Skeletal muscle satellite cell (primary cell): ENCODE measurements around the gene HEYL.

Experiments used
- H3K27me3 ChIP-seq: 2 replicates; pipeline ENCODE4 v1.7.0; 2013; ENCODE audit warnings: low read length; ENCODE audit not compliant: control insufficient read depth, insufficient read depth
- H3K36me3 ChIP-seq: 2 replicates; pipeline ENCODE4 v1.7.0; 2013; ENCODE audit warnings: mild to moderate bottlenecking, control low read depth, low read length; ENCODE audit not compliant: insufficient read depth
- H3K4me1 ChIP-seq: 2 replicates; pipeline ENCODE4 v1.7.0; 2013; ENCODE audit warnings: low read length; ENCODE audit not compliant: control insufficient read depth, insufficient read depth
- H3K4me2 ChIP-seq: 2 replicates; pipeline ENCODE4 v1.7.0; 2013; ENCODE audit warnings: mild to moderate bottlenecking, low read length
- H3K4me3 ChIP-seq: 2 replicates; pipeline ENCODE4 v1.7.0; 2013; ENCODE audit warnings: low read length
- H3K9ac ChIP-seq: 2 replicates; pipeline ENCODE4 v1.7.0; 2013; ENCODE audit warnings: mild to moderate bottlenecking, low read depth, low read length, moderate library complexity
- H3K9me3 ChIP-seq: replicated peaks from 2 replicates; pipeline ENCODE4 v1.7.0; 2013; ENCODE audit warnings: mild to moderate bottlenecking, control low read depth, low read length

The HEYL gene

GRCh38 chr1:39678889-39679288 is 39.4 kb upstream of the HEYL start:
- Histone ChIP-seq H3K36me3 (no peaks in the 10 kb centered on the region), H3K4me1 (peaks cover 16% of the 10 kb centered on the region), H3K4me2 (no peak overlapping the region), H3K27me3 (peaks cover 41% of the 10 kb centered on the region), H3K4me3 (no peak overlapping the region), H3K9ac (no peak overlapping the region), H3K9me3 (no peaks in the 10 kb centered on the region)

- Histone ChIP-seq H3K4me3 (no peak overlapping the region), H3K36me3 (no peaks in the 10 kb centered on the region), H3K9me3 (no peaks in the 10 kb centered on the region), H3K4me1 (peaks cover 16% of the 10 kb centered on the region), H3K27me3 (peaks cover 42% of the 10 kb centered on the region), H3K4me2 (no peak overlapping the region), H3K9ac (no peak overlapping the region)
These were observed 38.2 kb upstream of the HEYL start for GRCh38 chr1:39677645-39678044.

DNA sequence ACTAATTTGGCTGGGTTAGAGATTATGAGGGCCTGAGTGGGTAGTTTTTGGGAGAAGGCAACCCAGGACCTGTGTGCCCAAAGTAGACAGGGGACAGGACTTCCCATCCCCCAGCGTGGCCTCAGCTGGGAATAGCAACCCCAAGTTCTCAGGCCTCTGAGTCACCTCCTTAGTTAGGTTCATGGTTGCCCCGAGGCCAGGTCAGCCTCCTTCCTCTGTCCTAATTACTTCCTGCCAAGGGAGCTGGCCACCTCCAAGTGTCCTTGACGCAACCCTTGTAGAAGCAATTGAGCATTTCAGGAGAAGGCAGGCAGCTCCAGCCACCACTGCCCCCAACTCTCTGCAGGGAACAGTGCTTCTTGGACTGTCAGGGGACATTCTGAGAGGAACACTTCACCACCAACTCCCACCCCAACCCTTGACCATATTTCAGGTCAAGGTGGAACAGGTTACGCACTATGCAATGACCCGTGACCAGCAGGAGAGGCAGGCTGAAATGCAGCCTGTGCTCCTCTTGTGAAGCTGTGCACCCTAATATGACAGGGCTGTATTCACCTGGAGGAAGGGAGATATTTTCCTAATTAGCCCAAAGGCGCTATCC is 37.6 kb upstream of the HEYL start:
- H3K4me2 ChIP-seq: no peak overlapping the region
- H3K4me3 ChIP-seq: no peak overlapping the region
- H3K36me3 ChIP-seq: no peaks in the 10 kb centered on the region
- H3K9ac ChIP-seq: no peak overlapping the region
- H3K4me1 ChIP-seq: peaks cover 22% of the 10 kb centered on the region
- H3K27me3 ChIP-seq: peaks cover 40% of the 10 kb centered on the region
- H3K9me3 ChIP-seq: no peaks in the 10 kb centered on the region

- no peak overlapping the region for H3K4me3 ChIP-seq
- H3K4me1 ChIP-seq: peaks cover 20% of the 10 kb centered on the region
- no peaks in the 10 kb centered on the region for H3K36me3 ChIP-seq
- no peak overlapping the region for H3K9ac ChIP-seq
- H3K4me2 ChIP-seq: no peak overlapping the region
- H3K9me3 ChIP-seq: no peaks in the 10 kb centered on the region
- peaks cover 40% of the 10 kb centered on the region for H3K27me3 ChIP-seq
These were observed 35.8 kb upstream of the HEYL start for GRCh38 chr1:39675220-39675619.

GRCh38 chr1:39673215-39673614 is 33.8 kb upstream of the HEYL start:
- Histone ChIP-seq H3K9me3 (no peaks in the 10 kb centered on the region), H3K4me2 (no peak overlapping the region), H3K36me3 (no peaks in the 10 kb centered on the region), H3K4me1 (peaks cover 14% of the 10 kb centered on the region), H3K9ac (no peak overlapping the region), H3K27me3 (peaks cover 57% of the 10 kb centered on the region), H3K4me3 (no peak overlapping the region)

DNA sequence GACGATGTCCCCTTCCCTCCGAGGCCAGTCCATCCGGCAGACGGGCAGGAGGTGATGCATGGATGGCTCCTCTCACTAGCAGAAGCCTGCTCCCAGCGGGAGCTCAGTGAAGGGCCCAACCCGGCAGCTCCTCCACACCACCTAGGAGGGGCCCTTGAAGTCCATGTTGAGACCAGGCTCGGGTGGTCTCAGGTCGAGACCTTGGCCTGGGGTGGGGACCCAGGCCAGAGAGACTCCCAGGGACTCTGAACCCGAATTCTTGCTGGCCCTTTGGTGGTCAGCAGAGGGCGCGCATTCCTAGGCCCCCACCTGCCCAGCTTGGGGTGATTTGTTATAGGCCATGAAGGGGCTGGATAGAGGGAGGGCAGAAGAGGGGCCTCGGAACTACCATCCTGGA is 33.1 kb upstream of the HEYL start:
- Histone ChIP-seq H3K9ac (no peak overlapping the region), H3K27me3 (peaks cover 60% of the 10 kb centered on the region), H3K36me3 (no peaks in the 10 kb centered on the region), H3K9me3 (no peaks in the 10 kb centered on the region), H3K4me3 (peak overlapping the region; percentile 69), H3K4me2 (peak overlapping the region; percentile 91), H3K4me1 (peaks cover 14% of the 10 kb centered on the region)

DNA sequence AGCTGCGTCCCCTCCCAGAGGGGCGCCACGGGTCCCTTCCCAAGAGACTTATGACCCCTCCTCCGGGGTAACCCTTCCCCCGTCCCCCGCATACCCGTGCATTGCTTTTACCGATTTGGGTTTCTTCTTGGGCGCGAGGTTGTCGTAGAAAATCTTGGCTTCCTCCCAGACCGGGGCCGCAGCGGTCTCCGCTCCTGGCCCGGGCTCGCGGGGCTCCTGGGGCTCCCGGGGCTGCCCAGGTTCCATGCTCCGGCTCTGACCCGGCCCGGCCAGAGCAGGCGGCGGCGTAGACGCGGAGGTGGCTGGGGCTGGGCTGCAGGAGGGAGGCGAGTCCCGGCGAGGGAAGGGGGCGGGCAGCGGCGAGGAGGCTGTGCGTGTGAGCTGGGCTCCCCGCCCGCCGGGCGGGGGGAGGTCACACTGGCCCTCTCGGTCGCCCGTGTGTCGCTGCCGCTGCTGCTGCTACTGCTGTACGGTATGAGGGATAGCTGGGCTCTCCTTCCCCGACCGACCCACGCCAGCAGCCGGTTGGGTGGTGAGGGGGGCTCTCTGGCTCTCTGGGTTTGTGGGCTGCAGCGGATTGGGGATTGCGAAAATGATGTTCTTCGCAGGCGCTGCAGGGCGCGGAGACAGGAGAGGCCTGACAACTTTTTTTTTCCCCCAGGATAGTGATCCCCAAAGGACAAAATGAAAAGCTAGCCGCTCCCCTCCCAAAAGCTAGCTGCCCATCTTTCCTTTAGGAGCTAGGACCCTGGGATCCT is 32.5 kb upstream of the HEYL start, which contains the start of gene NT5C1A:
Gene NT5C1A, minus strand, starts transcription at position 315 of the 758 bp plus-strand sequence. Its CDS starts 69 bp downstream, at position 246.
- Histone ChIP-seq H3K9me3 (no peaks in the 10 kb centered on the region), H3K4me3 (peak within 1 kb of the TSS; percentile 69), H3K36me3 (no peaks in the 10 kb centered on the region), H3K4me1 (peaks cover 11% of the 10 kb centered on the region), H3K4me2 (peak within 1 kb of the TSS; percentile 91), H3K9ac (peak within 1 kb of the TSS; percentile 34), H3K27me3 (peaks cover 63% of the 10 kb centered on the region)

- Histone ChIP-seq H3K9ac (no peak overlapping the region), H3K36me3 (no peaks in the 10 kb centered on the region), H3K4me2 (peak overlapping the region; percentile 91), H3K4me3 (peak overlapping the region; percentile 69), H3K4me1 (peaks cover 9% of the 10 kb centered on the region), H3K27me3 (peaks cover 68% of the 10 kb centered on the region), H3K9me3 (no peaks in the 10 kb centered on the region)
These were observed 32.0 kb upstream of the HEYL start for GRCh38 chr1:39671433-39671792.

DNA sequence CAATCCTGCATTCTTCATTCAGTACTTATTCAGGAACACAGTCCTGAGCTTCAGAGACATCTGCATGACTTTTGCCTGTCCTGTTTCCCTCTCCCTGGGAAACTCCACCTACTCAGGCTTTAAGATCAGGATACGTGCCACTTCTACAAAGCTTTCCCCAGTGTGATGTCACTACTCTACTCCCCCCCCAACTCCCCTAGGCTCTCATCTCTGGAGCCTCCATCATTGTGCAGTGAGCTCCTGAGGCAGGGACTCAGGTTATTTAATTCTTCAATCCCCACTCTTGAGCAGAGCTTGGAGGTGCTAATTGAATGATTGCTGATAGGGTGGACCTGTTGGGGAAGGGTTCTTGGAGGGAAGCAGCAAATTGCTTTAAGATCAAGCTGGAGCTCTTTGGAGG is 31.2 kb upstream of the HEYL start:
- H3K4me3 ChIP-seq: no peak overlapping the region
- H3K4me2 ChIP-seq: no peak overlapping the region
- H3K9me3 ChIP-seq: no peaks in the 10 kb centered on the region
- peaks cover 72% of the 10 kb centered on the region for H3K27me3 ChIP-seq
- no peaks in the 10 kb centered on the region for H3K36me3 ChIP-seq
- H3K4me1 ChIP-seq: peaks cover 9% of the 10 kb centered on the region
- no peak overlapping the region for H3K9ac ChIP-seq

DNA sequence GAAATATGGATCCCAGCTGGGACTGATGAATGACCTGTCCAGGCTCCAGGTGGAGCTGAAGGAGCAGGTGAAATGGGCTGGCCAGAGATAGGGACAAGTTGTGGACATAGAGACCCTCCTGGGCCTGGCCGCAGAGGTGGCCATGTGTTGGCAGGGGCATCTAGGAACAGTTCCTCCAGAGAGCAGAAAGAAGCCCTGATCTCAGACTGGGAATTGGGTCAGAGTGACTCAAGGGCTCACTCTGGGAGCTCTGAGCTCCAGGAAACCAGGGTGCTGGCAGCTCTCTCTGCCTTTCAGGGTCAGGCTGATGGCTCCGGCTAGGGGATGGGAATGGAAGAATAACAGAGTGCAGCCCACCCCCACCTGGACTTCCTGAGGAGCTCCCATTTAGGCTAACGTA is 29.5 kb upstream of the HEYL start:
- no peaks in the 10 kb centered on the region for H3K9me3 ChIP-seq
- H3K9ac ChIP-seq: no peak overlapping the region
- no peak overlapping the region for H3K4me2 ChIP-seq
- H3K27me3 ChIP-seq: peaks cover 75% of the 10 kb centered on the region
- H3K4me1 ChIP-seq: peaks cover 9% of the 10 kb centered on the region
- H3K4me3 ChIP-seq: no peak overlapping the region
- H3K36me3 ChIP-seq: no peaks in the 10 kb centered on the region

- Histone ChIP-seq H3K4me3 (no peak overlapping the region), H3K9me3 (no peaks in the 10 kb centered on the region), H3K4me1 (peaks cover 9% of the 10 kb centered on the region), H3K36me3 (no peaks in the 10 kb centered on the region), H3K9ac (no peak overlapping the region), H3K27me3 (peaks cover 74% of the 10 kb centered on the region), H3K4me2 (no peak overlapping the region)
These were observed 28.7 kb upstream of the HEYL start for GRCh38 chr1:39668111-39668510.

DNA sequence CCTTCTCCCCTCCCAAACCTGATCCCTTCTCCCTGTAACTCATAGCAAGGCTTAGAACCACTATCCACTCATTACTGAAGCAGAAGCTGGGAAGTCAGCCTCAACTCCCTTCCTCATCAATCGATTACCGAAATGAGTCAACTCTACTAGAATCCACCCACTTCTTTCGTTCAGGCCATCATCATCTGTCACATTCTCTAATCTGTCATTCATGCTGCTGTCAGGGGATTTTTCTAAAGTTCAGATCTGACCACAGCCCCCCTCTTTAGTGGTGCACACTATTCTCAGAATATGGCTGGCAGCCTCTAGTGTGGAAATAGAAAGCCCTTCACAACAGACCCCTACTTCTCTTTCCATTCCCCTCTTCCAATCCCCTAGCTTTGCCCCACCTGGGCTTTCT is 27.3 kb upstream of the HEYL start:
- Histone ChIP-seq H3K27me3 (peaks cover 79% of the 10 kb centered on the region), H3K4me1 (peaks cover under 1% of the 10 kb centered on the region), H3K4me2 (no peak overlapping the region), H3K36me3 (no peaks in the 10 kb centered on the region), H3K9me3 (no peaks in the 10 kb centered on the region), H3K9ac (no peak overlapping the region), H3K4me3 (no peak overlapping the region)
